ENCODE measurements around the gene CDT1. TPM values are rescaled to one million over a fixed set of nuclear protein-coding genes. Genes with fewer than 3 reads are reported as not detected.

Gene CDT1
- total RNA-seq, result 10 to 100 TPM in 1 of 5 experiments, 1 to 10 TPM in 1, under 1 TPM in 2, not detected in 1; 0.35 to 79.2 (median 1.6) TPM
- under 1 TPM; 0.09 to 0.19 TPM for polyA plus RNA-seq
- not detected for total RNA-seq

- Histone ChIP-seq H3K27me3 (ENCODE audit: control insufficient read depth in 2 of 2, insufficient read depth in 2 of 2, low read length in 2 of 2) (no peaks in the 10 kb centered on the region), H3K9me3 (ENCODE audit: control insufficient read depth in 2 of 3, low read length in 3 of 3) (no peaks in the 10 kb centered on the region), H3K4me3 (ENCODE audit: low read length) (peak within 1 kb of the TSS; percentile 68), H3K36me3 (ENCODE audit: control insufficient read depth in 2 of 3, insufficient read depth in 3 of 3, low read length in 3 of 3) (peaks cover 0 to 6% (median 0%) of the 10 kb centered on the region in 3 experiments), H3K27ac (ENCODE audit: low read depth, low read length) (peak within 1 kb of the TSS; percentile 76), H3K4me1 (ENCODE audit: control insufficient read depth in 2 of 2, insufficient read depth in 2 of 2, low read length in 2 of 2) (peaks cover 10 to 15% of the 10 kb centered on the region in 2 donors)
- H3K27me3 Mint-ChIP-seq, result no peaks in the 10 kb centered on the region
- ChIA-PET CTCF (interaction anchor here (0.6 to 1.4 kb wide), 4 partner anchors 9 to 66 kb away, joined by 3 to 4 read pairs (median 3); no protein-coding TSS in a partner anchor), POLR2A (interaction anchor here (0.6 to 2.0 kb wide), 6 partner anchors 9 to 103 kb away, joined by 3 to 19 read pairs (median 8); partner anchors contain the start of gene APRT)
- H3K9me3 Mint-ChIP-seq, result no peaks in the 10 kb centered on the region
- H3K4me1 Mint-ChIP-seq, result peaks cover 9 to 36% (median 20%) of the 10 kb centered on the region in 7 donors
- peak within 1 kb of the TSS; percentile 82 to 90 (median 87) for H3K4me3 Mint-ChIP-seq
- peaks cover 0 to 1% (median 0%) of the 10 kb centered on the region in 5 donors for H3K36me3 Mint-ChIP-seq
- intact Hi-C loops (cut with micrococcal nuclease), result loop anchor here (1.0 to 5.0 kb wide), 6 partner anchors 9 to 899 kb away; partner anchors contain the start of genes CTU2 (in 1 of the 2), GALNS (in 1 of the 2), PIEZO1 (in 1 of the 2) and RNF166 (in 1 of the 2)
- peak within 1 kb of the TSS; percentile 77 to 90 (median 85) for H3K27ac Mint-ChIP-seq
- DNase-seq, result peak; percentile 73 to 96 (median 85)
- ATAC-seq, result peak; percentile 85
Observed at GRCh38 chr16:88803264-88803987, at the start of gene CDT1. CDT1 (plus strand) TSS chr16:88803789; CDS start chr16:88803832, 43 bp downstream.

GRCh38 chr16:88754109-88754911 is 49.3 kb upstream of the CDT1 start:
- H3K27me3 ChIP-seq (ENCODE audit: control insufficient read depth in 2 of 2, insufficient read depth in 2 of 2, low read length in 2 of 2), result no peaks in the 10 kb centered on the region
- H3K27me3 Mint-ChIP-seq, result no peaks in the 10 kb centered on the region
- H3K4me1 Mint-ChIP-seq, result peaks cover 4 to 23% (median 8%) of the 10 kb centered on the region in 7 donors
- H3K4me3 ChIP-seq (ENCODE audit: low read length), result no peak overlapping the region
- H3K36me3 Mint-ChIP-seq, result peaks cover 0 to 6% (median 0%) of the 10 kb centered on the region in 5 donors
- ChIA-PET CTCF (interaction anchor here (1.0 kb wide), 1 partner anchor 18 kb away, joined by 4 read pairs; no protein-coding TSS in a partner anchor), POLR2A (interaction anchor here (1.0 kb wide), 1 partner anchor 27 kb away, joined by 3 read pairs; no protein-coding TSS in a partner anchor)
- DNase-seq (no peak), ATAC-seq (no peak)
- intact Hi-C loops (cut with micrococcal nuclease), result no loop called here
- peaks cover 3 to 11% of the 10 kb centered on the region in 2 donors for H3K4me1 ChIP-seq (ENCODE audit: control insufficient read depth in 2 of 2, insufficient read depth in 2 of 2, low read length in 2 of 2)
- no peaks in the 10 kb centered on the region for H3K9me3 ChIP-seq (ENCODE audit: control insufficient read depth in 2 of 3, low read length in 3 of 3)
- H3K27ac ChIP-seq (ENCODE audit: low read depth, low read length), result no peak overlapping the region
- H3K27ac Mint-ChIP-seq, result no peak overlapping the region
- H3K9me3 Mint-ChIP-seq, result no peaks in the 10 kb centered on the region
- H3K4me3 Mint-ChIP-seq, result no peak overlapping the region
- no peaks in the 10 kb centered on the region for H3K36me3 ChIP-seq (ENCODE audit: control insufficient read depth in 2 of 3, insufficient read depth in 3 of 3, low read length in 3 of 3)

GRCh38 chr16:88754912-88755744 is 48.5 kb upstream of the CDT1 start:
- peaks cover 4 to 26% (median 11%) of the 10 kb centered on the region in 7 donors for H3K4me1 Mint-ChIP-seq
- DNase-seq, result peak in 2 of 9 donors; percentile 22 to 29
- peaks cover 0 to 6% (median 0%) of the 10 kb centered on the region in 5 donors for H3K36me3 Mint-ChIP-seq
- peak overlapping the region in 4 of 9 donors; percentile 57 to 77 (median 69) for H3K27ac Mint-ChIP-seq
- no peaks in the 10 kb centered on the region for H3K36me3 ChIP-seq (ENCODE audit: control insufficient read depth in 2 of 3, insufficient read depth in 3 of 3, low read length in 3 of 3)
- H3K27me3 Mint-ChIP-seq, result no peaks in the 10 kb centered on the region
- ChIA-PET CTCF (interaction anchor here (0.8 kb wide), 1 partner anchor 17 kb away, joined by 3 read pairs; no protein-coding TSS in a partner anchor), POLR2A (interaction anchor here (1.0 to 1.2 kb wide), 2 partner anchors 26 to 40 kb away, joined by 3 to 4 read pairs; no protein-coding TSS in a partner anchor)
- intact Hi-C loops (cut with micrococcal nuclease), result no loop called here
- no peak for ATAC-seq
- no peaks in the 10 kb centered on the region for H3K27me3 ChIP-seq (ENCODE audit: control insufficient read depth in 2 of 2, insufficient read depth in 2 of 2, low read length in 2 of 2)
- H3K4me3 ChIP-seq (ENCODE audit: low read length), result no peak overlapping the region
- no peak overlapping the region for H3K27ac ChIP-seq (ENCODE audit: low read depth, low read length)
- H3K4me1 ChIP-seq (ENCODE audit: control insufficient read depth in 2 of 2, insufficient read depth in 2 of 2, low read length in 2 of 2), result peaks cover 3 to 14% of the 10 kb centered on the region in 2 donors
- no peaks in the 10 kb centered on the region for H3K9me3 Mint-ChIP-seq
- no peak overlapping the region for H3K4me3 Mint-ChIP-seq
- no peaks in the 10 kb centered on the region for H3K9me3 ChIP-seq (ENCODE audit: control insufficient read depth in 2 of 3, low read length in 3 of 3)

- H3K36me3 Mint-ChIP-seq, result peaks cover 0 to 6% (median 0%) of the 10 kb centered on the region in 5 donors
- H3K9me3 ChIP-seq (ENCODE audit: control insufficient read depth in 2 of 3, low read length in 3 of 3), result no peaks in the 10 kb centered on the region
- H3K9me3 Mint-ChIP-seq, result no peaks in the 10 kb centered on the region
- no peak overlapping the region for H3K27ac ChIP-seq (ENCODE audit: low read depth, low read length)
- DNase-seq (no peak), ATAC-seq (no peak)
- no peaks in the 10 kb centered on the region for H3K27me3 ChIP-seq (ENCODE audit: control insufficient read depth in 2 of 2, insufficient read depth in 2 of 2, low read length in 2 of 2)
- ChIA-PET POLR2A (interaction anchor here (1.2 kb wide), 1 partner anchor 39 kb away, joined by 4 read pairs; no protein-coding TSS in a partner anchor), CTCF (interaction anchor here (0.8 kb wide), 1 partner anchor 18 kb away, joined by 3 read pairs; no protein-coding TSS in a partner anchor)
- intact Hi-C loops (cut with micrococcal nuclease), result no loop called here
- no peaks in the 10 kb centered on the region for H3K36me3 ChIP-seq (ENCODE audit: control insufficient read depth in 2 of 3, insufficient read depth in 3 of 3, low read length in 3 of 3)
- peaks cover 3 to 16% of the 10 kb centered on the region in 2 donors for H3K4me1 ChIP-seq (ENCODE audit: control insufficient read depth in 2 of 2, insufficient read depth in 2 of 2, low read length in 2 of 2)
- H3K27ac Mint-ChIP-seq, result peak overlapping the region in 2 of 9 donors; percentile 57 to 69
- no peaks in the 10 kb centered on the region for H3K27me3 Mint-ChIP-seq
- H3K4me3 ChIP-seq (ENCODE audit: low read length), result no peak overlapping the region
- no peak overlapping the region for H3K4me3 Mint-ChIP-seq
- H3K4me1 Mint-ChIP-seq, result peaks cover 4 to 26% (median 11%) of the 10 kb centered on the region in 7 donors
Observed at GRCh38 chr16:88755745-88756443, 47.7 kb upstream of the CDT1 start.

GRCh38 chr16:88758227-88758943 is 45.2 kb upstream of the CDT1 start:
- ChIA-PET CTCF (interaction anchor here (1.1 to 2.2 kb wide), 3 partner anchors 11 to 21 kb away, joined by 3 to 7 read pairs (median 6); no protein-coding TSS in a partner anchor), POLR2A (interaction anchor here (1.2 to 1.8 kb wide), 3 partner anchors 13 to 23 kb away, joined by 3 to 6 read pairs (median 5); no protein-coding TSS in a partner anchor)
- DNase-seq, result no peak
- no peaks in the 10 kb centered on the region for H3K9me3 Mint-ChIP-seq
- peaks cover 0 to 6% (median 0%) of the 10 kb centered on the region in 5 donors for H3K36me3 Mint-ChIP-seq
- no peaks in the 10 kb centered on the region for H3K27me3 Mint-ChIP-seq
- no peaks in the 10 kb centered on the region for H3K9me3 ChIP-seq (ENCODE audit: control insufficient read depth in 2 of 3, low read length in 3 of 3)
- no peaks in the 10 kb centered on the region for H3K36me3 ChIP-seq (ENCODE audit: control insufficient read depth in 2 of 3, insufficient read depth in 3 of 3, low read length in 3 of 3)
- H3K4me3 ChIP-seq (ENCODE audit: low read length), result no peak overlapping the region
- H3K27ac Mint-ChIP-seq, result peak overlapping the region in 4 of 9 donors; percentile 39 to 82 (median 59)
- H3K27me3 ChIP-seq (ENCODE audit: control insufficient read depth in 2 of 2, insufficient read depth in 2 of 2, low read length in 2 of 2), result no peaks in the 10 kb centered on the region
- peaks cover 5 to 29% (median 11%) of the 10 kb centered on the region in 7 donors for H3K4me1 Mint-ChIP-seq
- intact Hi-C loops (cut with micrococcal nuclease), result no loop called here
- H3K4me1 ChIP-seq (ENCODE audit: control insufficient read depth in 2 of 2, insufficient read depth in 2 of 2, low read length in 2 of 2), result peaks cover 3 to 16% of the 10 kb centered on the region in 2 donors
- peak overlapping the region; percentile 58 for H3K27ac ChIP-seq (ENCODE audit: low read depth, low read length)
- ATAC-seq, result no peak
- H3K4me3 Mint-ChIP-seq, result no peak overlapping the region
